GM18951 (cell line): ENCODE results near the gene USP24.
"Not testable (repeated sequence)": the region's sequence is repeated elsewhere in the genome, so short reads cannot be mapped to it uniquely, and the experiment has no call there.

Source experiments
- POLR2A ChIP-seq: IDR thresholded peaks from 4 replicates; pipeline ENCODE4 v1.6.1; 2011; ENCODE audit warnings: mild to moderate bottlenecking; ENCODE audit not compliant: insufficient read length, insufficient read depth; ENCODE audit errors: extremely low read depth
- in situ Hi-C: fragments of 300-500 bp; cut with MboI; formaldehyde crosslinking; loops from one replicate; pipeline ENCODE4 v1.12.0; 2022; ENCODE audit warnings: low sequenced_read_pairs, mixed read lengths, inconsistent platforms; ENCODE audit not compliant: unreplicated experiment

Gene USP24

DNA sequence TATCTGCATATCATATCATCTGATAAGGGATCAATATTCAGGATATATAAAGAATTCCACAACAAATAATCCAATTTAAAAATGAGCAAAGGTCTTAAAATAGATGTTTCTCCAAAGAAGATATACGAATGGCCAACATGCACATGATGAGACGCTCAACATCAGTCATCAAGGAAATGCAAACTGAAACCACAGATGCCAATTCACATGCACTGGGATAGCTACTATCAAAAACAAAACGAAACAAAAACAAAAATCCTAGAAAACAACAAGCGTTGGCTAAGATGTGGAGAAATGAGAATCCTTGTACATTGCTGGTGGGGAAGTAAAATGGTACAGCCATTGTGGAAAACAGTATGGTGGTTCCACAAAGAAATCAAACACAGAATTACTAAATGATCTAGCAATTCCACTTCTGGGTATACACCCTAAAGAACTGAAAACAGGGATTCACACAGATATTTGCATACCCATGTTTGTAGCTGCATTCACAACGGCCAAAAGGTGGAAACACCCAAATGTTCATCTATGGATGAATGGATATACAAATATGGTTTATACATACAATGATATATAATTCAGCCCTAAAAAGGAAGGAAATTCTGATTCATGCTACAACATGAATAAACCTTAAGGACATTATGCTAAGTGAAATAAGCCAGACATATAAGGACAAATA is 96.4 kb downstream of the USP24 start:
- in situ Hi-C loops, result no loop called here
- no peak for TF ChIP-seq POLR2A

DNA sequence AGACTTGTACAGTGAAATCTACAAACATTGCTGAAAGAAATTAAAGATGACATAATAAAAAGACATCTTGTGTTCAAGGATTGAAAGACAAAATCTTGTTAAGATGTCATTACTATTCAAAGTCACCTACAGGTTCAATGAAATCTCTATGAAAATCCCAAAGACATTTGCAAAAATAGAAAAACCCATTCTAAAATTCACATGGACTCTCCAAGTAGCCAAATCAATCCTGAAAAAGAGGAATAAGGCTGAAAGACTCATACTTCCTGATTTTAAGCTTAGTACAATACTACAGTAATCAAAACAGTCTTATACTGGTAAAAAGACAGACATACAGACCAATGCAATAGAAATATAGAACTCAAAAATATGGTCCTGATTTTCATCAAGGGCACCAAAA is 97.2 kb downstream of the USP24 start:
- in situ Hi-C loops, result no loop called here
- no peak for TF ChIP-seq POLR2A

DNA sequence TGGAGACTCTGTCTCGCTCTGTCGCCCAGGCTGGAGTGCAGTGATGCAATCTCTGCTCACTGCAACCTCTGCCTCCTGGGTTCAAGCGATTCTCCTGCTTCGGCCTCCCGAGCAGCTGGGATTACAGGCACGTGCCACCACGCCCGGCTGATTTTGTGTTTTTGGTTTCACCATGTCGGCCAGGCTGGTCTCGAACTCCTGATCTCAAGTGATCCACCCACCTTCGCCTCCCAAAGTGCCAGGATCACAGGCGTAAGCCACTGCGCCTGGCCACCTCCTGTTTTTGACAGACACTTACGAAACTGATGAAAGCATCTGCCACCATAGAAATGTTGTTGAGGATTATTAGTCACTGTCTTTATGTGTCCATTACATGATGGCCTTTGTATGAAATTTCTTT is 106.2 kb downstream of the USP24 start:
- in situ Hi-C loops, result not testable (repeated sequence)

DNA sequence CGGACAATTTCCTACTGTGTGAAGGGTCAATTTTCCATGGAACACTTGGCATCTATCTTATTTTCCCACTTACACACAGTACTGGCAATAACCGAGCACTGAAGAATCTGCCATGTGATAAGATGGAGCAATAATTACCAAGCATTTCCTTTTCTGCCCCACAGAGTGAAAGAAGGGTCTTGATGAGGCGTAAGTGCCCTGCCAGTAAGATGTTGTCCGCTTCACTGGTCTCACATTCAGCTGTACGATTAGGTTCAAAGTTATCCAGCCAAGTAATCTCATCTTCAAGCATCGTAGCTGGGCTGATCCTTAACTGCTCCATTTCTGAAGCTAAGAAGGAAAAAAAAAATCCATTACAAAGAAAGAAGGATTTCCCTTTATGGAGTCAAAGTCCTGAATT is 108.1 kb downstream of the USP24 start:
- in situ Hi-C loops, result no loop called here
- no peak for TF ChIP-seq POLR2A

DNA sequence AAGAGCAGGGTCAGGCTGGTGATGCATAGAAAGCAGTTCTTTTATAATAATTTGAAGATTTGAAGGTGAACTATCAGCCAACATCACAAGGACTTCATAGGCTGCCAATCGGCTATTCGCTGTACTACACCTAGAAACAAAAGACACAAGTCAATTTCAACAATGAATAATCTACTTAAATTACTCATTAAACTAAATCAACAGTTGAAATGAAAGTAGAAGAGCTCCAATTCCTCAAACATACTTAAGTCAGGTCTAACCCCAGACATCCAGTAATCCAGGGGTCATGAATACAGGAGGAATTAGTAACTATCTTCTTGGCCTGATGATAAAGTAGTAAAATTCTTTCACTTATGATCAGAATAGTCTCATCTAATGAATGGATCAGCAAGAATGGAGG is 111.3 kb downstream of the USP24 start:
- in situ Hi-C loops, result no loop called here
- TF ChIP-seq POLR2A, result no peak

DNA sequence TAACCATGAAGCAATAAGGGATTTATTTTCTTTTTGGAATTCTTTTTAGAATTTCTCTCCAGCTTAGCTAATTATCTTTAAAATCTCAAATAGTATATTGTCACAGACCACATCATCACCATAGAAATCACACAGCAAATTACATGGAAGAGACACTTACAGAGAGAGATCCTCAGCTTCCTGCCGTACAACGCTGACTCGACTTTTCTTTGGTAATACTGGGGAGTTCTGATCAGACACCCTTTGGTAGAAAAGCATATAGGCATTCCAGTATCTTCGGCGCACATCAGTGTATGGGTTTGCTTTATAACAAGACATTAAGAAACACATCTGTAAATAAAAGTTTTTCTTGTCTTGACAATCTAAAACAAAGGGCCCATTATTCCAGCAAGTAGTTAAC is 120.1 kb downstream of the USP24 start:
- in situ Hi-C loops, result no loop called here
- no peak for TF ChIP-seq POLR2A

DNA sequence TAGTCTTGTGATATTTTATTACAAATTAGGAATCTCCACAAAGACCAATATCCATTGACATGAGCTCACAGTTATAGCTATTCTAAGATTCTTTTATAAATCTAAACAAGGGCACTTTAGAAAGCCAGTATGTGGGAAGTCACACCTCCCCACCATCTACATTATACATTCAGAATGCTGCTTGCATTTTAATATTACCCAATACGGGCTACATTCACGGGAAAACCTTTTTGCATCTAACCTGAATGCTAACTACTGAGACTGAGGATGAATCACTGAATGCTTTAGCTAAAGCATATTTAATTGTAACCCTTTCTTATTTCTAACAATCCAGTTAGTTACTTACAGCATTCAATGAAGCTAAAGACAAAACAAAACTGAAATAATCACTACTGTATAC is 122.7 kb downstream of the USP24 start:
- TF ChIP-seq POLR2A, result no peak
- in situ Hi-C loops, result no loop called here

DNA sequence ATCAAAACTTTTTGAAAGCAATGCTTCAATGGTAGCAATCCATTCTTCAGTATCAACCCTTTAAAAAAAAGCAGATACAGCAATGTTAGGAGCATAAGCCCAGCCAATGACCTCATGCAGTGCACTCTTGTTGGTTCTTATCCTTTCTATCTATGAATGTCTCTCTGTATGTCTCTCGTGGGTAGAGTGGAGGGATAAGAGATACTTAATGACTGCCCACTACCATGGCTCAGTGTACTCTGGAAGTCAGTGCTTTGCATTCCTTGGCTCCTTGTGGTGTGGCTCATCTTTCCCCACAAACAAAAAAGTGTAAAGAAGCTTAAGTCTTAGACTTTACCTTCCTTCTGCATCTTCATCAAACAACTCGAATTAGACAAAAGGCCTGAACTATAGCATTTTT is 125.5 kb downstream of the USP24 start:
- in situ Hi-C loops, result no loop called here
- no peak for TF ChIP-seq POLR2A

DNA sequence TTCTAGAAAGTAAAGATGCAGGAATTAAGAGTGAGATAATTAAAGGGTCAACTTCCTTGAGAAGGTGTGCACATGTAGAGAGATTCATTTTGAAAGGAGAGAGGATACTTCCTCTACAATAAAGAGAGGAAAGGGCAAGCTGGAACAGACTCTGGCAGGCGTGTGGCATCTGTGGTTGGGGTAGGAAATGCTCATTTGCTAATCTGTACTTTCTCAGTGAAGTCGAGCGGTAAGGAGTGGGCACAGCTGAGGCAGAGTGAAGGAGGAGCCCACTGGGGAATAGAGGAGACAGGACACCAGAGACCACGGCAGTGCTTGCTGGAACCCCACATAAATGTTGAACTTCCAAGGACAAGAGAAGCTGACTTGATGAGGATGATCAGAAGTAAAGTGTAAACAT is 126.8 kb downstream of the USP24 start:
- in situ Hi-C loops, result no loop called here
- no peak for TF ChIP-seq POLR2A

DNA sequence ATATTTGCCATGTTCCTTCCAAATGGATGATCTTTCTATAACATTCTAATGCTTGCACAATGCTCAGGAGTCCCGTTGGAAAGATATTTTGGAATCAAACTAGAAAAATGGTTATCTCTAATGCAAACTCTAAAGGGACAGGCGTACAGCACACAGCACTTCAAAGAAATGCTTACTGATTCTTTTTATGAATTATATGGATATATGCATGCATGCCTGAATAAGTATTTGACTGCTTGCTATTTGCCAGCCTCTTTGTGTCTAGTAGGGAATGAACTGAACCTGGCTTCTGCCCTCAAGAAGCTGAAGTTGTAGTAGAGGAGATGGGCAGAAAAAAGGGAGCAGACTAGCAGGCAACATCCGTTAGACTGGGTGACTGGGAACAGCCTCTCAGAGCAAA is 127.7 kb downstream of the USP24 start:
- TF ChIP-seq POLR2A, result no peak
- in situ Hi-C loops, result no loop called here

DNA sequence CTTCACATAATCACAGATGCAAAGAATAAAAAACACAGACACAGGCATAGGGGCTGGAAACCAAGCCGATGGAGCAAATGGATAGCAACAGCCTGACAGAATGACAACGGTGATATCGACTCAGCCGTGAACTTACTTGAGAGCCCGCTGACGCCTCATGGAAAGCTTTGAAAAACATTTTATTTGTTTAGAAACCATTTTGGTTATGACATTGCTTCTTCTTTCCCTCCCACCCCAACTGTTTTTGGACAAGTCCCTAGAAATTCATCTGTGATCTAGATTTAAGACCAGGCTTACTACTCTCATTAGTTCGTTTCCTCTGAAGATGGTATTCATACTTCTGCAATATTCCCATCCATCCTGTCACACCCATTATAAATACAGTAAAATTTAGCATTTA is 130.9 kb downstream of the USP24 start:
- TF ChIP-seq POLR2A, result no peak
- in situ Hi-C loops, result no loop called here

DNA sequence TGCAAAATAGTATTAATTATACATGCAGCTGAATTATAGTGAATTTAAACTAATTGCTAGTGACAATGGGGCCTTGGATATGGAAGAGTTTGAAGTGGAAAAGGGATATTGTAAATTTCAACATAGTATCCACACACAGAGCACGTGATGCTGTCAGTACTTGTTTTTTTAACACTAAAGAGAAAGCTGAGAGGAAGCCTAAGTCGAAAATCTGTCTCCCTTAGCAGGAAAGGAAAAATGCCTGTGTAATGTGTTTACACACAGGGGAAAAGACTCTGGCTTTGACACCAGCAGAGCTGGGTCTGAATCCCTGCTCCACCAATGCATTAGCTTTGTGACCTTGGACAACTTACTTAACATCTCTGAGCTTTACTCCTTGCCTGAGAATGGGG is 133.3 kb downstream of the USP24 start:
- in situ Hi-C loops, result no loop called here
- TF ChIP-seq POLR2A, result no peak

DNA sequence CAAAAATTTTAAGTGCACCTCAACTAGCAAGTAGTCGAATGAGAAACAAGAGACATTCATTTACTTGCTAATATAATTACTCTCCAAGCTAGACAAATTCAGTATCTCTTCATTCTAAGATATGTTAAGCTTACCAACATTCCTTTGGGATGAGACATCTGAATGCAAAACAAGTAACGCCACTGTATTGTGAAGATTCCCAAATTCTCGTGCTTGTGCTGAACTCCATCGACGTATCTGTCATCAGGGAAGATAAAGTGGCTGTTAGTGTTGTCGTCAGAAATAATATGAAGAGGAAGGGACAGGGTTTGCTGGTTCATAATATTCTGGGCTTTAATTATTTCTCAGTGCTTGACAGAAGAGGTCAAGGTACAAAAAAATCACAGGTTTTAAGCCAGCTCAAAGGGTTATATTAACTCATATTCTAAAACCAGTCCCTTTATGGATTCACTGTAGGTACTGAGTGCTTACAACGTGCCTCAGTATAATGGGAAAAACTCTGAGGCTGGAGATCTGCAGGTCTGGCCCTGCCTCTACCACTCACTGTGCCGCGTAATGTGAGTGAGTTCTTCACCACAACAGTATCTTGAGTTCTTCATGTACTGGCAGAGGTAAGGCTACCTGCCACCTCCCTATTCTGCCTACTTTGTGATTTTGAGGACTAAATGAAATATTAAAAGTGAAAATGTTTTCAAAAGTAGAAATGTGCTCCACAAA is 133.8 kb downstream of the USP24 start:
- TF ChIP-seq POLR2A, result no peak
- in situ Hi-C loops, result no loop called here

DNA sequence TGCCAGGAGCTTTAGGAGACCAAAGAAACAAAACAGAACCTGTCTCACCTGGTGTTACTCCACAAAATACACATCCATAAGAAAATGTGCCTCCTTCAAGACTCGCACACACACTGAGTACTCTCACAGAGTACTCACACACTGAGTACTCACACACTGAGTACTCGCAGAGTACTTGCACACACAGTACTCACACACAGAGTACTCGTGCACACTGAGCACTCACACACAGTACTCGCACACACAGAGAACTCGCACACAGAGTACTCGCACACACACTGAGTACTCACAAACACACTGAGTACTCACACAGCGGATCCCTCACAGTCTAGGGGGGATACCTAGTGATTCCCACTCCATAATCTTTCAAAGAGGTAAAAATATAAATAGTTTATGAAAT is 135.5 kb downstream of the USP24 start:
- TF ChIP-seq POLR2A, result no peak

More for the DNA sequence above, 135.5 kb downstream of the USP24 start:
- in situ Hi-C loops, result no loop called here
